HL-60 (cell line): ENCODE data around the gene MED15.

Experiments used
- DNase-seq, 2 experiments: peaks; one replicate each; pipeline ENCODE4 v3.0.0-alpha.2; 2010 to 2020; ENCODE audit warnings: low read depth in 1 of 2, low spot score in 1 of 2
- H3K27ac ChIP-seq: fragments of 250-450 bp; sonication (Bioruptor Pico); replicated peaks from 2 replicates; pipeline ENCODE4 v1.5.1; 2020; ENCODE audit warnings: mild to moderate bottlenecking, moderate library complexity
- H3K27me3 ChIP-seq: fragments of 250-450 bp; sonication (Bioruptor Pico); 2 replicates; pipeline ENCODE4 v1.5.1; 2021; ENCODE audit warnings: mild to moderate bottlenecking, moderate library complexity; ENCODE audit not compliant: insufficient read depth, poor library complexity, severe bottlenecking
- H3K4me3 ChIP-seq: replicated peaks from 2 replicates; pipeline ENCODE4 v1.5.1; 2011; ENCODE audit warnings: mild to moderate bottlenecking, control low read depth, low read length; ENCODE audit not compliant: insufficient read depth
- GABPA ChIP-seq: IDR thresholded peaks from 2 replicates; pipeline ENCODE4 v1.6.1; 2012; ENCODE audit warnings: low read depth
- POLR2AphosphoS5 ChIP-seq: IDR thresholded peaks from 2 replicates; pipeline ENCODE4 v1.6.1; 2012; ENCODE audit warnings: low read depth
- SPI1 ChIP-seq: IDR thresholded peaks from 2 replicates; pipeline ENCODE4 v1.6.1; 2012; ENCODE audit warnings: low read depth, mild to moderate bottlenecking, borderline replicate concordance
- TF ChIP-seq, protein P1 (sequence below): IDR thresholded peaks from 2 replicates; pipeline ENCODE4 v1.6.1; 2012; ENCODE audit warnings: low read depth; ENCODE audit not compliant: insufficient replicate concordance
- TF ChIP-seq, protein P2 (sequence below): IDR thresholded peaks from one replicate; pipeline ENCODE4 v1.5.1; 2011; ENCODE audit warnings: low read length, control low read depth, inconsistent platforms; ENCODE audit not compliant: insufficient read depth

Gene MED15

DNA sequence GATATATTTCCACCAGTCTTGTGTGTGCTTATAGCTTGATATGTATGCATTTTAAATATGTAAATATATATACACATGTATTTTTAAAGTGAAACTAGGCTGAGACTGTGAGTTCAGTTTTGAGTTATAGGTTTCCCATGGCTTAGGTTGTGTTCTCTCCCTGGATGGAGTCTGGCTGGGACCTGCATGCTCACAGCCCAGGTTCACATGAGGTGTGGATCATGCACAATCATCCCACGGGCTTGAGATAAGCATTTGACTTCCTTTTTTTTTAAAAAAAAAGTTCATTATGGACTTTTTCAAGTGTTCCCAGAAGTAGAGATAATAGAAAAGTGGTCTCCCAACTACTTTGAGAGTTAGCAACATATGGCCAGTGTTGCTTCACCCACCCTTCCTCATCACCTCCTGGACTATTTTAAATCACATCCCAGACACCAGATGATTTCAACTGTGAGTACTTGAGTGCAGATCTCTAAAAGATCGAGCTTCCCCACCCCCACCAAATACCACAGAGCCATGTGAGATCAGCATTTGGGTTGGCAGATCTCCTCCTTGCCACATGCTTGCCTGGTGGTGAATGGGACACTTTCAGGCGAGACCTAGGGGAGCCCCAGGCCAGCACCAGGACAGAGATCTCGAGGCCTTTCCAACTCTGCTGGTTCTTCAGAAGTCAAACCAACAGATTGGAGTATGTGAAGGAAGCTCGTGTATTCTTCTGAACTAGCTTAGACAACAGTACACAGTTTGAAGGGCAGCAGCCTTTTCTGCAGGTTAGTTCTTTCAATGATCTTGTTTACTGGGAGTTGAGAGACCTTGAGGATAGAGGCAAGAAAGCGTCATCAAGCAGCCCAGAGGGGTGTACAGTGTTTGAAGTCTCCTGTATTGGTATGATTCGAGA, 15.9 kb downstream of the MED15 start:
- DNase-seq, result peak in 1 of 2 experiments; percentile 49
- Histone ChIP-seq H3K27ac (peak overlapping the region; percentile 15), H3K27me3 (no peaks in the 10 kb centered on the region), H3K4me3 (no peak overlapping the region)
- TF ChIP-seq POLR2AphosphoS5 (0 out of 2 replicates have a peak, but pooled peaks have one; percentile 24), GABPA (no peak), SPI1 (peak; percentile 75; the same call in 1 of the 2 replicates)
- TF ChIP-seq, protein P1, sequence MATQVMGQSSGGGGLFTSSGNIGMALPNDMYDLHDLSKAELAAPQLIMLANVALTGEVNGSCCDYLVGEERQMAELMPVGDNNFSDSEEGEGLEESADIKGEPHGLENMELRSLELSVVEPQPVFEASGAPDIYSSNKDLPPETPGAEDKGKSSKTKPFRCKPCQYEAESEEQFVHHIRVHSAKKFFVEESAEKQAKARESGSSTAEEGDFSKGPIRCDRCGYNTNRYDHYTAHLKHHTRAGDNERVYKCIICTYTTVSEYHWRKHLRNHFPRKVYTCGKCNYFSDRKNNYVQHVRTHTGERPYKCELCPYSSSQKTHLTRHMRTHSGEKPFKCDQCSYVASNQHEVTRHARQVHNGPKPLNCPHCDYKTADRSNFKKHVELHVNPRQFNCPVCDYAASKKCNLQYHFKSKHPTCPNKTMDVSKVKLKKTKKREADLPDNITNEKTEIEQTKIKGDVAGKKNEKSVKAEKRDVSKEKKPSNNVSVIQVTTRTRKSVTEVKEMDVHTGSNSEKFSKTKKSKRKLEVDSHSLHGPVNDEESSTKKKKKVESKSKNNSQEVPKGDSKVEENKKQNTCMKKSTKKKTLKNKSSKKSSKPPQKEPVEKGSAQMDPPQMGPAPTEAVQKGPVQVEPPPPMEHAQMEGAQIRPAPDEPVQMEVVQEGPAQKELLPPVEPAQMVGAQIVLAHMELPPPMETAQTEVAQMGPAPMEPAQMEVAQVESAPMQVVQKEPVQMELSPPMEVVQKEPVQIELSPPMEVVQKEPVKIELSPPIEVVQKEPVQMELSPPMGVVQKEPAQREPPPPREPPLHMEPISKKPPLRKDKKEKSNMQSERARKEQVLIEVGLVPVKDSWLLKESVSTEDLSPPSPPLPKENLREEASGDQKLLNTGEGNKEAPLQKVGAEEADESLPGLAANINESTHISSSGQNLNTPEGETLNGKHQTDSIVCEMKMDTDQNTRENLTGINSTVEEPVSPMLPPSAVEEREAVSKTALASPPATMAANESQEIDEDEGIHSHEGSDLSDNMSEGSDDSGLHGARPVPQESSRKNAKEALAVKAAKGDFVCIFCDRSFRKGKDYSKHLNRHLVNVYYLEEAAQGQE, result no peak

DNA sequence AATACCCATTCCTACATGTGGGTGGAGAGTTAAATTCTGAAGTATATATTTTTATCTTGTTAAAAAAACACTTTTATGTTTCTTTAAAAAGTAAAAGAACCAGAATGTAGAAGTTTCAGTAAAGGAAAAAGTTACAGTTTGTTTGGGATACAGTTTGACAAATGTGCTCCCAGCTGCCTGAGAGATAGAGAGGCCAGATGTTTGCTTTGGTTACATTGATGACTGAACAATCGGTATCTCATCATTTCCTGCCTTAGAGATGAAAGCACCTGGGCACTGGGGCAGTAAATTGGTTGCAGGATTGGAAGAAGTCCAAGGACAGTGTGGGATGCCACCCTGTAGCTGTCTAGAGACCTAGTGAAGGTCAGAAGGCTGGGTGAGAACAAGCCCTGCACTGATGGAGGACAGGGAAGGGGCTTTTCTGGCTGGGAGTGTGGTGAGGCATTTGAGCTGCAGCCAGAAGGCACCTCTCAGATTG, 16.6 kb downstream of the MED15 start:
- no peak for TF ChIP-seq SPI1
- no peak for TF ChIP-seq GABPA
- TF ChIP-seq, protein P1, result no peak
- TF ChIP-seq POLR2AphosphoS5, result no peak
- TF ChIP-seq, protein P2, sequence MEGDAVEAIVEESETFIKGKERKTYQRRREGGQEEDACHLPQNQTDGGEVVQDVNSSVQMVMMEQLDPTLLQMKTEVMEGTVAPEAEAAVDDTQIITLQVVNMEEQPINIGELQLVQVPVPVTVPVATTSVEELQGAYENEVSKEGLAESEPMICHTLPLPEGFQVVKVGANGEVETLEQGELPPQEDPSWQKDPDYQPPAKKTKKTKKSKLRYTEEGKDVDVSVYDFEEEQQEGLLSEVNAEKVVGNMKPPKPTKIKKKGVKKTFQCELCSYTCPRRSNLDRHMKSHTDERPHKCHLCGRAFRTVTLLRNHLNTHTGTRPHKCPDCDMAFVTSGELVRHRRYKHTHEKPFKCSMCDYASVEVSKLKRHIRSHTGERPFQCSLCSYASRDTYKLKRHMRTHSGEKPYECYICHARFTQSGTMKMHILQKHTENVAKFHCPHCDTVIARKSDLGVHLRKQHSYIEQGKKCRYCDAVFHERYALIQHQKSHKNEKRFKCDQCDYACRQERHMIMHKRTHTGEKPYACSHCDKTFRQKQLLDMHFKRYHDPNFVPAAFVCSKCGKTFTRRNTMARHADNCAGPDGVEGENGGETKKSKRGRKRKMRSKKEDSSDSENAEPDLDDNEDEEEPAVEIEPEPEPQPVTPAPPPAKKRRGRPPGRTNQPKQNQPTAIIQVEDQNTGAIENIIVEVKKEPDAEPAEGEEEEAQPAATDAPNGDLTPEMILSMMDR, result no peak
- Histone ChIP-seq H3K4me3 (no peak overlapping the region), H3K27ac (peak overlapping the region; percentile 15; the same call in 1 of the 2 replicates), H3K27me3 (no peaks in the 10 kb centered on the region)
- DNase-seq, result no peak

DNA sequence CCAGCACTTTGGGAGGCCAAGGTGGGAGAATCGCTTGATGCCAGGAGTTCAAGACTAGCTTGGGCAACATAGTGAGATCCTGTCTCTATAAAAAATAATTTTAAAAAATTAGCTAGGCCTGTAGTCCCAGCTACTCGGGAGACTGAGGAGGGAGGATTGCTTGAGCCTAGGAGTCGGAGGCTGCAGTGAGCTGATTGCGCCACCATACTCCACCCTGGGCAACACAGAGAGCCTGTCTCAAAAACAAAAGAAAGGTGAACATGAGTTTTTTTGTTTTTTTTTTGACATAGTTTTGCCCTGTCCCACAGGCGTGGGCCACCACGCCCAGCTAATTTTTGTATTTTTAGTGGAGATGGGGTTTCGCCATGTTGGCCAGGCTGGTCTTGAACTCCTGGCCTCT, 17.6 kb downstream of the MED15 start:
- TF ChIP-seq, protein P2, result no peak
- TF ChIP-seq GABPA, result no peak
- TF ChIP-seq, protein P1, result no peak
- no peak for TF ChIP-seq POLR2AphosphoS5
- no peak for TF ChIP-seq SPI1
- H3K27ac ChIP-seq, result no peak overlapping the region
- H3K4me3 ChIP-seq, result no peak overlapping the region
- DNase-seq, result no peak
- H3K27me3 ChIP-seq, result no peaks in the 10 kb centered on the region
